NCI-H146 (cell line): ENCODE results near the gene SPINT1.

ENCODE experiments used
- DNase-seq: peaks from one replicate; lab custom pipeline; 2025; lab: John Stamatoyannopoulos, UW

Gene SPINT1

GRCh38 chr15:40892447-40893012 lies 48.7 kb downstream of the SPINT1 start:
- no peak for DNase-seq

DNA sequence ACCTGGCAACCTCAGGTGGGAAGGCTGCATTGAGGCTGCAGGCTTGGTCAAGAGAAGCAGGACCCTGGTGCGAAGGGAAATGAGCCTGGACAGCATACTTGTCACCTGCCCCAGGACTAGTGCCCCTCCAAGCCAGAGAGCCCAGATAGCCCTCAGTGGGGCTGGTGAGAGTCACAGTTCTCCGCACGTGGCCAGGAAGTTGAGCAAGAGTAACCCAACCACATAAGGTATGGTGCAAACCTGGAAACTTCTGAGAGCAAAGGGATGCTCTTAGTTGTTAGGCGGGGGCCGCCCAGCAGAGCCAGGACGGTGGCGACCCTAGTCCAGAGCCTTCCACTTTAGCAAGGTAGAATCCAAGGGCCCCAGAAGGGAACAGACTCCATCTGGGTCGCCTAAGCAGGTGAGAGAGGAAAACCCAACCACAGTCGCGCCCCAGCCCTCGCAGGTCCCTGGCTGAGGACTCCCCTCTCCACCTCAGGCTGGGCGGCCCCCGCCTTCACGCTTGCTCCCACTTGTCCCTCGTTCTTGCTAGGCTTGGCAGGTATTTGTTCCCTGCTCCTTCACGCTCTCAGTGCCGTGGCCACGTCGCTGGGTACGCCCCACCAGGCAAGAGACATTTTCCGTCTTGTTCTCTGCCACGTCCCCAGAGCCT lies 49.3 kb downstream of the SPINT1 start:
- no peak for DNase-seq

GRCh38 chr15:40893733-40894680 lies 50.2 kb downstream of the SPINT1 start, which contains the start of gene VPS18:
Gene VPS18 (plus strand): TSS chr15:40894450. CDS start chr15:40894769, 319 bp downstream.
- DNase-seq = peak; percentile 94

GRCh38 chr15:40894681-40895448 lies 51.0 kb downstream of the SPINT1 start:
- peak; percentile 43 for DNase-seq

DNA sequence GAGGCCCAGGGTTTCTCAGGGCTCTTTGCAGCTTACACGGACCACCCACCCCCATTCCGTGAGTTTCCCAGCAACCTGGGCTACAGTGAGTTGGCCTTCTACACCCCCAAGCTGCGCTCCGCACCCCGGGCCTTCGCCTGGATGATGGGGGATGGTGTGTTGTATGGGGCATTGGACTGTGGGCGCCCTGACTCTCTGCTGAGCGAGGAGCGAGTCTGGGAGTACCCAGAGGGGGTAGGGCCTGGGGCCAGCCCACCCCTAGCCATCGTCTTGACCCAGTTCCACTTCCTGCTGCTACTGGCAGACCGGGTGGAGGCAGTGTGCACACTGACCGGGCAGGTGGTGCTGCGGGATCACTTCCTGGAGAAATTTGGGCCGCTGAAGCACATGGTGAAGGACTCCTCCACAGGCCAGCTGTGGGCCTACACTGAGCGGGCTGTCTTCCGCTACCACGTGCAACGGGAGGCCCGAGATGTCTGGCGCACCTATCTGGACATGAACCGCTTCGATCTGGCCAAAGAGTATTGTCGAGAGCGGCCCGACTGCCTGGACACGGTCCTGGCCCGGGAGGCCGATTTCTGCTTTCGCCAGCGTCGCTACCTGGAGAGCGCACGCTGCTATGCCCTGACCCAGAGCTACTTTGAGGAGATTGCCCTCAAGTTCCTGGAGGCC lies 55.8 kb downstream of the SPINT1 start:
- no peak for DNase-seq

DNA sequence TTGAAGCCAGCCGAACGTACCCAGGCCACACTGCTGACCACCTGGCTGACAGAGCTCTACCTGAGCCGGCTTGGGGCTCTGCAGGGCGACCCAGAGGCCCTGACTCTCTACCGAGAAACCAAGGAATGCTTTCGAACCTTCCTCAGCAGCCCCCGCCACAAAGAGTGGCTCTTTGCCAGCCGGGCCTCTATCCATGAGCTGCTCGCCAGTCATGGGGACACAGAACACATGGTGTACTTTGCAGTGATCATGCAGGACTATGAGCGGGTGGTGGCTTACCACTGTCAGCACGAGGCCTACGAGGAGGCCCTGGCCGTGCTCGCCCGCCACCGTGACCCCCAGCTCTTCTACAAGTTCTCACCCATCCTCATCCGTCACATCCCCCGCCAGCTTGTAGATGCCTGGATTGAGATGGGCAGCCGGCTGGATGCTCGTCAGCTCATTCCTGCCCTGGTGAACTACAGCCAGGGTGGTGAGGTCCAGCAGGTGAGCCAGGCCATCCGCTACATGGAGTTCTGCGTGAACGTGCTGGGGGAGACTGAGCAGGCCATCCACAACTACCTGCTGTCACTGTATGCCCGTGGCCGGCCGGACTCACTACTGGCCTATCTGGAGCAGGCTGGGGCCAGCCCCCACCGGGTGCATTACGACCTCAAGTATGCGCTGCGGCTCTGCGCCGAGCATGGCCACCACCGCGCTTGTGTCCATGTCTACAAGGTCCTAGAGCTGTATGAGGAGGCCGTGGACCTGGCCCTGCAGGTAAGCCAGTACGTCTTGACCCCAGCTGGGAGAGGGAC lies 56.6 kb downstream of the SPINT1 start:
- DNase-seq = no peak

DNA sequence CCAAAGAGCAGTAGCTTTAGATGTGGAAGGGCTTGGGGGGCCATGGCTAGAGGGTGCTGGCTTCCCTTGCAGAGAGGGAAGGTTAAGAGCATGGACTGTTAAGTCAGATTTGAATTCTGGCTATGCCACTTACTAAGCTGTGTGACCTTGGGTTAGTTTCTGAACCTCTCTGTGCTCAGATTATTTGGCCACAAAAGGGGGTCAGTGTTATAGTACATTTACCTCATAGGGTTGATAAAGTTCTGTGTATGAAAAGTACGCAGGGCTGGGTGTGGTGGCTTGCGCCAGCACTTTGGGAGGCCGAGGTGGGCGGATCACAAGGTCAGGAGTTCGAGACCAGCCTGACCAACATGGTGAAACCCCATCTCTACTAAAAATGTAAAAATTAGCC lies 57.2 kb downstream of the SPINT1 start:
- no peak for DNase-seq

GRCh38 chr15:40902605-40903561 lies 59.0 kb downstream of the SPINT1 start:
- no peak for DNase-seq

DNA sequence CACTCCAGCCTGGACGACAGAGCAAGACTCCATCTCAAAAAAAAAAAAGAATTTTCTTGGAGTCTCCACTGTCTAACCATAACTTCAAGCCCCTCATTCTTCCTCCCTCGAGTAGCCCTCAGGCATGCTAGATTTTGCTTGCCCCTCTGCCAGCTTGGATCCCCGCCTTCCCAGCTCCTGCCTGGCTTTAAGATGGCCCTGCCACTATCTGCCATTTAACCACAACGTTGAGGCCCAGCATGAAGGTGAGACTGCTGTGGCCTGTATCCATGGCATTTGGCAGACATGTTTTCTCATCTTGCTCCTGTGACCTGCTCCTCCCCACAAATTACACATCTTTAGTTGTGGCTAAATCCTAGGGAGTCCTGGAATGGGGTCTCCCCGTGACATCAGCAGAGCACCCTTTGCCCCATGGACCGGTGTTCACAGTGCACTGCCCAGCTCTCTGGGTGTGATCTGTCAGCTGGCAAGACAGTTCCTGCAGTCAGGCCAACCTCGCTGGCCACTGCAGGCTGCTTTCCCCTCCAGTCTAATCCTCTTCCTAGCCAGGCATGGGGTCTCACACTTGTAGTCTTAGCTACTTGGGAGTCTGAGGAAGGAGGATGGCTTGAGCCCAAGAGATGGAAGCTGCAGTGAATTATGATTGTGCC lies 60.8 kb downstream of the SPINT1 start:
- no peak for DNase-seq

DNA sequence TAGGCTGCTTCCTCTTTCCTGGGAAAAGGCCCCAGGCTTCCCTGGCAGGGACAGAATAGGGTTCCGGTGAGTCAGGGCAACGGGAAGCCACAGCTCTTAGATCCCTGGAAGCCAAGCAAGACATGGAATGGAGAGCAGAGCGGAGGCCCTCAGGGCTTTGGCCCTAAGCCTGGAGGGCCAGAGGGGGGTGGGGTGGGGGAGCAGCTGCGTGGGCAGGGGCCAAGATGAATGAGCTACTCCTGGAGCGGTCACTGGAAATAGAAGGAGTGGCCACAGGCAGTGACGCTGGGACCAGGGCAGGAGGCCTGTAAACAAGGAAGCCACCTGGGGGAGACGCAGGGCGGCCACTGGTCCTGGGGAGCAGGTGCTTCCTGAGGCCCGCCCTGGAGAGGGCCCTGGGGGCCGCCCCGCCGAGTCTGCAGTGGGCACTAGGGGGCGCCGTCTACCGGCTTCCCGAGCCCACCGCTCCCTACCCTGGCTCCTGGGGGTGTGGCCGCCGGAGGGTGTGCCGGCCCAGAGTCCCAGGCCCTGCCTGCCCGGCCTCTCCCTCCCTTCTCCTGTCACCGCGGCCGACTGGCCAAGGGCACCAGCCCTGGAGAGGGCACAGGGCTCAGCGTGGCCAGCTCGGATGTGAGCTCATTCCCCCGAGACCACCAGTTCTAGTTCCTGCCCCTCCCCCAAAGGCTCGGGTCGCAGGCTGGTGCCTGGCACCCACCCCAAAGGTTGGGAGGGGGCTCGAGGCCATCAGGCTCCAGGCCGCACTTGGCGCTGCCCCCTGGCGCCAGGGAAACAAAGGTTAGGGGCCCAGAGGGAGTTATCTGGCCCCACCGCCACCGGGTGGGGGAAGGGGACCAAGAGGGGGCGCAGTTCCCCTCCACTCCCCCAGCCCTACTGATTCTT lies 62.5 kb downstream of the SPINT1 start:
- DNase-seq = peak; percentile 97

GRCh38 chr15:40906991-40907802 lies 63.3 kb downstream of the SPINT1 start:
- no peak for DNase-seq
